ENCODE measurements around the gene PSMD12. TPM values are rescaled to one million over a fixed set of nuclear protein-coding genes. Genes with fewer than 3 reads are reported as not detected.

The PSMD12 gene
- total and polyA plus RNA-seq, 9 of the 15 experiments (the other 6 are each of a cell fraction or from before 2014, with no cell fraction given) = 36.6 to 150 (median 65.5) TPM

DNA sequence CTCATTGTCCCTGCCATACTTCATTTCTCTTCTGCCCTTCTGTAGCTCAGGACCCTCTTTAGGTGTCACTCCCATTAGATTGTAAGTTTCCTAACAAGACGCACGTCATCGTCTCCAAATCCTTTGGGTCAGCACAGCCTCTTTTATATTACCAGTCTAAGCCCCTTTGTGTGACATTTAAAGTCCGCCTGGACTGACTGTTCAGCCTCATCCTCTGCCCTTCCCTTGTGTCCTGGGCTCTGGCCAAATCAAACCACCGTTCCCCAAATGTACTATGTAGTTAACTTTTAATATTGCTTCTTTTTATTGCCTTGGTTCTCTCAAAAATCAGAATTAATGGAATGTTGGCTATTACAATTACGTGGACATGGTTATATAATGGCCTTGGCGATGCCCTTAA lies 48.9 kb upstream of the PSMD12 start:
- H3K4me1 ChIP-seq (replicated peaks in 1 of 2; ENCODE audit: control insufficient read depth in 2 of 2, insufficient read depth in 2 of 2, low read length in 2 of 2) = no peaks in the 10 kb centered on the region
- FAIRE-seq (no peak), DNase-seq (ENCODE audit: extremely low read depth in 1 of 4, low spot score in 3 of 4) (no peak), ATAC-seq (no peak)
- no peak overlapping the region for H3K4me2 ChIP-seq (ENCODE audit: insufficient read depth, low read length)
- H3K9me3 ChIP-seq (replicated peaks; ENCODE audit: control insufficient read depth, insufficient read depth, low read depth, low read length) = no peaks in the 10 kb centered on the region
- no peak overlapping the region for H3K9ac ChIP-seq (ENCODE audit: insufficient read depth in 1 of 2, low read depth in 2 of 2, low read length in 2 of 2)
- in situ Hi-C loops (cut with MboI) (no loop called here), intact Hi-C loops (cut with micrococcal nuclease) (no loop called here)
- ChIA-PET CTCF (ENCODE audit: low intra/inter-chr PET ratio) (no interaction called here), POLR2A (no interaction called here)
- TF ChIP-seq PRMT5 (CRISPR knock-in tag; IDR thresholded peaks at IDR 0.05) (no peak), MITF (IDR thresholded peaks at IDR 0.05) (no peak), ZNF561 (CRISPR knock-in tag; conservative IDR thresholded peaks at IDR 0.05) (no peak), NR3C1 (CRISPR knock-in tag; IDR thresholded peaks at IDR 0.05) (no peak), SMARCA4 (IDR thresholded peaks at IDR 0.05) (no peak), BRCA1 (IDR thresholded peaks at IDR 0.05) (no peak), BRCA1 (CRISPR knock-in tag; IDR thresholded peaks at IDR 0.05) (no peak), ZNF165 (CRISPR knock-in tag; IDR thresholded peaks at IDR 0.05; ENCODE audit: borderline replicate concordance) (no peak), ZBTB2 (IDR thresholded peaks at IDR 0.05) (no peak), ZNF140 (CRISPR knock-in tag; IDR thresholded peaks at IDR 0.05) (no peak), ZNF444 (CRISPR knock-in tag; IDR thresholded peaks at IDR 0.05) (no peak), KAT8 (IDR thresholded peaks at IDR 0.05; ENCODE audit: low read depth) (no peak), AFF4 (CRISPR knock-in tag; IDR thresholded peaks at IDR 0.05) (no peak)
- TF ChIP-seq, protein P1, sequence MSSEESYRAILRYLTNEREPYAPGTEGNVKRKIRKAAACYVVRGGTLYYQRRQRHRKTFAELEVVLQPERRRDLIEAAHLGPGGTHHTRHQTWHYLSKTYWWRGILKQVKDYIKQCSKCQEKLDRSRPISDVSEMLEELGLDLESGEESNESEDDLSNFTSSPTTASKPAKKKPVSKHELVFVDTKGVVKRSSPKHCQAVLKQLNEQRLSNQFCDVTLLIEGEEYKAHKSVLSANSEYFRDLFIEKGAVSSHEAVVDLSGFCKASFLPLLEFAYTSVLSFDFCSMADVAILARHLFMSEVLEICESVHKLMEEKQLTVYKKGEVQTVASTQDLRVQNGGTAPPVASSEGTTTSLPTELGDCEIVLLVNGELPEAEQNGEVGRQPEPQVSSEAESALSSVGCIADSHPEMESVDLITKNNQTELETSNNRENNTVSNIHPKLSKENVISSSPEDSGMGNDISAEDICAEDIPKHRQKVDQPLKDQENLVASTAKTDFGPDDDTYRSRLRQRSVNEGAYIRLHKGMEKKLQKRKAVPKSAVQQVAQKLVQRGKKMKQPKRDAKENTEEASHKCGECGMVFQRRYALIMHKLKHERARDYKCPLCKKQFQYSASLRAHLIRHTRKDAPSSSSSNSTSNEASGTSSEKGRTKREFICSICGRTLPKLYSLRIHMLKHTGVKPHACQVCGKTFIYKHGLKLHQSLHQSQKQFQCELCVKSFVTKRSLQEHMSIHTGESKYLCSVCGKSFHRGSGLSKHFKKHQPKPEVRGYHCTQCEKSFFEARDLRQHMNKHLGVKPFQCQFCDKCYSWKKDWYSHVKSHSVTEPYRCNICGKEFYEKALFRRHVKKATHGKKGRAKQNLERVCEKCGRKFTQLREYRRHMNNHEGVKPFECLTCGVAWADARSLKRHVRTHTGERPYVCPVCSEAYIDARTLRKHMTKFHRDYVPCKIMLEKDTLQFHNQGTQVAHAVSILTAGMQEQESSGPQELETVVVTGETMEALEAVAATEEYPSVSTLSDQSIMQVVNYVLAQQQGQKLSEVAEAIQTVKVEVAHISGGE (CRISPR knock-in tag; IDR thresholded peaks at IDR 0.05) = no peak
- peaks cover 15 to 38% of the 10 kb centered on the region in 2 experiments for H3K27me3 ChIP-seq (ENCODE audit: control insufficient read depth in 2 of 2, insufficient read depth in 2 of 2, low read length in 2 of 2)
- H3K27ac ChIP-seq (ENCODE audit: extremely low read depth, low read depth, low read length) = no peak overlapping the region
- no peaks in the 10 kb centered on the region for H4K20me1 ChIP-seq (replicated peaks; ENCODE audit: control insufficient read depth, insufficient read depth, low read length)
- no peaks in the 10 kb centered on the region for H3K9me1 ChIP-seq (ENCODE audit: control insufficient read depth, insufficient read depth, low read length)
- no TSS peak for BruUV-seq (replicated peaks)
- no peaks in the 10 kb centered on the region for H3K36me3 ChIP-seq (ENCODE audit: control insufficient read depth, insufficient read depth, low read length)
- H2AFZ ChIP-seq (ENCODE audit: low read depth, low read length) = no peak overlapping the region
- 0% methylated on average over 7 of the region's 7 CpGs for WGBS (ENCODE audit: insufficient coverage, low coverage, missing lambda C conversion rate)
- no peaks in the 10 kb centered on the region for H3K79me2 ChIP-seq (ENCODE audit: control insufficient read depth, insufficient read depth, low read length)
- H3K4me3 ChIP-seq = no peak overlapping the region

Measured in K562 (cell line).